Neural cell (in vitro differentiated cells): ENCODE results near the gene SQOR. TPM values are rescaled to one million over a fixed set of nuclear protein-coding genes. Genes with fewer than 3 reads are reported as not detected.

Experiments
- H2AFZ ChIP-seq: fragments of 200-600, 300-800 bp; sonication (generic), shearing (Covaris generic); 2 replicates; pipeline ENCODE4 v1.6.0; 2014; ENCODE audit warnings: low read depth, mild to moderate bottlenecking, antibody characterized with exemption, low read length, moderate library complexity
- H3F3A ChIP-seq: fragments of 200-600 bp; shearing (Covaris generic); 2 replicates; pipeline ENCODE4 v1.6.1; 2016; ENCODE audit warnings: mild to moderate bottlenecking, moderate library complexity, mixed read lengths, antibody characterized with exemption, low read length; ENCODE audit not compliant: insufficient read depth, poor library complexity, severe bottlenecking
- H3K27ac ChIP-seq: fragments of 200-600, 300-800 bp; sonication (generic), shearing (Covaris generic); 2 replicates; pipeline ENCODE4 v1.5.1; 2014; ENCODE audit warnings: mild to moderate bottlenecking, low read length, moderate library complexity
- H3K27me3 ChIP-seq: fragments of 300-800, 200-600 bp; sonication (generic), shearing (Covaris generic); 2 replicates; pipeline ENCODE4 v1.6.0; 2014; ENCODE audit warnings: mild to moderate bottlenecking, low read depth, low read length, moderate library complexity; ENCODE audit not compliant: insufficient read depth
- H3K36me3 ChIP-seq: fragments of 300-800, 200-600 bp; sonication (generic), shearing (Covaris generic); 2 replicates; pipeline ENCODE4 v1.5.1; 2014; ENCODE audit warnings: mild to moderate bottlenecking, antibody characterized with exemption, low read length, moderate library complexity; ENCODE audit not compliant: insufficient read depth
- H3K4me2 ChIP-seq: fragments of 300-800, 200-600 bp; sonication (generic), shearing (Covaris generic); 2 replicates; pipeline ENCODE4 v1.6.0; 2014; ENCODE audit warnings: mild to moderate bottlenecking, low read length
- H3K4me3 ChIP-seq: fragments of 300-800, 200-600 bp; sonication (generic), shearing (Covaris generic); 2 replicates; pipeline ENCODE4 v1.5.1; 2014; ENCODE audit warnings: mild to moderate bottlenecking, low read length, moderate library complexity
- H3K79me2 ChIP-seq: fragments of 200-600 bp; shearing (Covaris generic); replicated peaks from 2 replicates; pipeline ENCODE4 v1.6.0; 2014; ENCODE audit warnings: mild to moderate bottlenecking, low read length, moderate library complexity; ENCODE audit not compliant: insufficient read depth
- H3K9ac ChIP-seq: fragments of 300-800, 200-600 bp; sonication (generic), shearing (Covaris generic); 2 replicates; pipeline ENCODE4 v1.6.1; 2016; ENCODE audit warnings: mild to moderate bottlenecking, low read length, mixed read lengths
- H3K9me2 ChIP-seq: fragments of 200-600 bp; shearing (Covaris generic); 2 replicates; pipeline ENCODE4 v1.6.1; 2016; ENCODE audit warnings: mild to moderate bottlenecking, low read length, mixed read lengths; ENCODE audit not compliant: insufficient read depth
- H3K9me3 ChIP-seq: fragments of 200-600, 300-800 bp; sonication (generic), shearing (Covaris generic); 2 replicates; pipeline ENCODE4 v1.6.1; 2016; ENCODE audit warnings: mild to moderate bottlenecking, mixed run types, low read length, moderate library complexity, mixed read lengths
- H4K20me1 ChIP-seq: fragments of 200-600 bp; shearing (Covaris generic); 2 replicates; pipeline ENCODE4 v1.6.1; 2016; ENCODE audit warnings: mild to moderate bottlenecking, mixed run types; ENCODE audit not compliant: insufficient read depth
- EP300 ChIP-seq: fragments of 450-650 bp; conservative IDR thresholded peaks from 2 replicates; pipeline ENCODE4 v1.6.1; 2014; ENCODE audit warnings: antibody characterized with exemption, mild to moderate bottlenecking, moderate library complexity; ENCODE audit not compliant: poor library complexity, severe bottlenecking
- EZH2 ChIP-seq: fragments of 200-600, 300-800 bp; shearing (Covaris generic), sonication (generic); IDR thresholded peaks from 2 replicates; pipeline ENCODE4 v1.6.1; 2014; ENCODE audit warnings: antibody characterized with exemption, low read length, borderline replicate concordance, mild to moderate bottlenecking; ENCODE audit not compliant: insufficient read depth, poor library complexity, severe bottlenecking
- MXI1 ChIP-seq: fragments of 450-650 bp; conservative IDR thresholded peaks from 2 replicates; pipeline ENCODE4 v1.6.1; 2014; ENCODE audit warnings: antibody characterized with exemption, mild to moderate bottlenecking; ENCODE audit not compliant: poor library complexity, severe bottlenecking
- POLR2AphosphoS5 ChIP-seq: IDR thresholded peaks from 2 replicates; pipeline ENCODE4 v1.6.1; 2012
- RAD21 ChIP-seq: fragments of 450-650 bp; conservative IDR thresholded peaks from 2 replicates; pipeline ENCODE4 v1.6.1; 2014; ENCODE audit warnings: antibody characterized with exemption, mild to moderate bottlenecking, moderate library complexity
- REST ChIP-seq: IDR thresholded peaks from 2 replicates; pipeline ENCODE4 v1.6.1; 2012; ENCODE audit warnings: borderline replicate concordance
- SMC3 ChIP-seq: fragments of 450-650 bp; conservative IDR thresholded peaks from 2 replicates; pipeline ENCODE4 v1.6.1; 2014; ENCODE audit warnings: antibody characterized with exemption, mild to moderate bottlenecking, moderate library complexity; ENCODE audit not compliant: poor library complexity
- TAF1 ChIP-seq: IDR thresholded peaks from 2 replicates; pipeline ENCODE4 v1.6.1; 2012; ENCODE audit warnings: low read depth
- polyA plus RNA-seq: library from polyadenylated mRNA; depleted of rRNA; stranded (reverse); fragments of >200 nt; gene quantifications from 2 replicates; pipeline ENCODE4 v1.2.3, GENCODE V29; 2014
- TF ChIP-seq, protein P1 (sequence below): fragments of 450-650 bp; IDR thresholded peaks from 2 replicates; pipeline ENCODE4 v1.5.1; 2014; ENCODE audit warnings: antibody characterized with exemption, mild to moderate bottlenecking, moderate library complexity; ENCODE audit not compliant: poor library complexity, severe bottlenecking

SQOR gene
- polyA plus RNA-seq, 1 donor from 2014 or later = not detected

DNA sequence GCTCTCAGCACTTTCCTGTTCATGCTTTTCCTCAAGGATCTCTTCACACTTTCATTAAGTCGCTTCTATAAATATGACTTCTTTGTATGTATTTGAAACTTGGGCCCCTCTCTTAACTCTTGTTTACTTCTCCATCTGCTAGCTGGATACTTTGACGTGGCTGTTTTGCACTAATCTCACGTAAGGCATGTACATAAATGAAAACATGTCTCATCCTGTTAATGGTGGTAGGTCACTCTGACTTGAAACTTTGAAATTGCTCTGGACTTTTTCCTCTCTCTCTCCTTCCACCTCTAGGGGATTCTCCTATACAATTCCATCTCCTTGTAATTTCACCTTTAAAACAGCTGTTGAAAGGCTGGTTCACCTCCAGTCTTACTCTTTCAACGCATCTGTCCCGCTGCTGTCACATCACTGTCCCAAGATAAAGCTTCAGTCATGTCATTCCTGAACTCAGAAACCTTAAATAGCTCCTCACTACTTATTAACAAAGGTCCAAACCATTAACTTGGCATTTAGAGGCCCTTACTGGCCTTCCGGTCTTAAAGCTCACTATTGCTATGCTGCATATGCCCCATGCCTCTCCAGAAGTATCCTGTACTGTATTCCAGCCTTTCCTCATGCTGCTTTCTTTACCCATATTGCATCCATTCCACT lies 46.5 kb upstream of the SQOR start:
- Histone ChIP-seq H3K27me3 (no peaks in the 10 kb centered on the region), H3K9me2 (no peaks in the 10 kb centered on the region), H3K79me2 (peaks cover 57% of the 10 kb centered on the region), H3K4me2 (peak overlapping the region; percentile 97), H3K9me3 (no peaks in the 10 kb centered on the region), H3F3A (no peaks in the 10 kb centered on the region), H4K20me1 (no peaks in the 10 kb centered on the region), H3K36me3 (peaks cover 2% of the 10 kb centered on the region), H3K27ac (peak overlapping the region; percentile 96), H3K4me3 (peak overlapping the region; percentile 86), H2AFZ (peak overlapping the region; percentile 81), H3K9ac (peak overlapping the region; percentile 99)
- TF ChIP-seq REST = no peak
- TF ChIP-seq TAF1 = no peak
- TF ChIP-seq, protein P1, sequence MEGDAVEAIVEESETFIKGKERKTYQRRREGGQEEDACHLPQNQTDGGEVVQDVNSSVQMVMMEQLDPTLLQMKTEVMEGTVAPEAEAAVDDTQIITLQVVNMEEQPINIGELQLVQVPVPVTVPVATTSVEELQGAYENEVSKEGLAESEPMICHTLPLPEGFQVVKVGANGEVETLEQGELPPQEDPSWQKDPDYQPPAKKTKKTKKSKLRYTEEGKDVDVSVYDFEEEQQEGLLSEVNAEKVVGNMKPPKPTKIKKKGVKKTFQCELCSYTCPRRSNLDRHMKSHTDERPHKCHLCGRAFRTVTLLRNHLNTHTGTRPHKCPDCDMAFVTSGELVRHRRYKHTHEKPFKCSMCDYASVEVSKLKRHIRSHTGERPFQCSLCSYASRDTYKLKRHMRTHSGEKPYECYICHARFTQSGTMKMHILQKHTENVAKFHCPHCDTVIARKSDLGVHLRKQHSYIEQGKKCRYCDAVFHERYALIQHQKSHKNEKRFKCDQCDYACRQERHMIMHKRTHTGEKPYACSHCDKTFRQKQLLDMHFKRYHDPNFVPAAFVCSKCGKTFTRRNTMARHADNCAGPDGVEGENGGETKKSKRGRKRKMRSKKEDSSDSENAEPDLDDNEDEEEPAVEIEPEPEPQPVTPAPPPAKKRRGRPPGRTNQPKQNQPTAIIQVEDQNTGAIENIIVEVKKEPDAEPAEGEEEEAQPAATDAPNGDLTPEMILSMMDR = no peak
- TF ChIP-seq EP300 = no peak
- no peak for TF ChIP-seq EZH2
- TF ChIP-seq RAD21 = no peak
- no peak for TF ChIP-seq SMC3
- no peak for TF ChIP-seq MXI1
- TF ChIP-seq POLR2AphosphoS5 = no peak

DNA sequence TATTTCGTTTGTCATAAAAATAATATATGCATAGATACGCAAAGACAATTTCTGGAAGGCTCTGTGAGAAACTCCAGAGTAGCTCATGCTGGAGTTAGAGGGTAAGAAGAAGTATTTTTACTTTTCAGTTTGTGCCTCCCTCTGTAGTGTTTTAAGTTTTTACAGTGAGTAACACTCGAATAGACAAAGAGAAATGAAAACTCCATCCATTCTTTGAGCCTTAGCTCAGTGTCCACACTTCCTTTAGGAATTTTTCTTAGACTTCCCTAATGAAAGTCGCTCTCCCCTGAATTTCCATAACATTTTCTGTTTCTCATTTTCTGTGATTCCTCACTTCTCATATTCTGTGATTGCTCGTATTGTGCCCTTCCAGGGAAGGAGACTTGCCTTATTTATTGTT lies 45.6 kb upstream of the SQOR start:
- peaks cover 7% of the 10 kb centered on the region for H3K36me3 ChIP-seq
- no peaks in the 10 kb centered on the region for H3F3A ChIP-seq
- no peaks in the 10 kb centered on the region for H3K9me2 ChIP-seq
- H2AFZ ChIP-seq = no peak overlapping the region
- H3K4me3 ChIP-seq = peak overlapping the region; percentile 86
- peak overlapping the region; percentile 97 for H3K4me2 ChIP-seq
- peak overlapping the region; percentile 96 for H3K27ac ChIP-seq
- H3K27me3 ChIP-seq = no peaks in the 10 kb centered on the region
- no peaks in the 10 kb centered on the region for H4K20me1 ChIP-seq
- peak overlapping the region; percentile 99 for H3K9ac ChIP-seq
- no peaks in the 10 kb centered on the region for H3K9me3 ChIP-seq
- no peak for TF ChIP-seq SMC3
- no peak for TF ChIP-seq MXI1
- TF ChIP-seq, protein P1 = no peak
- no peak for TF ChIP-seq TAF1
- TF ChIP-seq EP300 = no peak
- TF ChIP-seq POLR2AphosphoS5 = no peak
- TF ChIP-seq EZH2 = no peak
- no peak for TF ChIP-seq REST
- no peak for TF ChIP-seq RAD21
- peaks cover 61% of the 10 kb centered on the region for H3K79me2 ChIP-seq
